K562 (cell line): ENCODE results near the gene COX7A1. TPM values are rescaled to one million over a fixed set of nuclear protein-coding genes. Genes with fewer than 3 reads are reported as not detected.
A peak's percentile ranks its signal among the peaks of the same experiment; 100 is the strongest.

Source experiments
- ATAC-seq: fragments of 200-7000 bp; cut with Tn5 transposase; 3 replicates; pipeline ENCODE4 v1.9.1; 2020; ENCODE audit warnings: moderate library complexity
- BruUV-seq: library from RNA; stranded (reverse); fragments of 400-500 nt; replicated peaks from 2 replicates; lab custom pipeline; 2021; lab: Mats Ljungman, UMichigan
- CTCF ChIA-PET: fragments of 300-600 bp; formaldehyde crosslinking; extraction: SDS; loops from one replicate; lab custom pipeline; 2021; ENCODE audit warnings: low intra/inter-chr PET ratio; lab: Yijun Ruan, JAX
- POLR2A ChIA-PET: fragments of 300-600, 350-650 bp; sonication (Branson Sonifier 250); formaldehyde crosslinking; extraction: SDS; loops from one replicate; lab custom pipeline; 2021; ENCODE audit warnings: antibody characterized with exemption, inconsistent platforms; lab: Yijun Ruan, JAX
- DNase-seq, 4 experiments: peaks; one replicate each; pipeline versions ENCODE4 v3.0.0 to v3.0.0-alpha.2; 2011 to 2018; ENCODE audit warnings: low spot score in 3 of 4, mixed read lengths in 3 of 4; ENCODE audit errors: extremely low read depth in 1 of 4
- FAIRE-seq: peaks from 2 replicates; lab custom pipeline; 2011; peaks lifted over from hg19 to GRCh38; lab: Jason Lieb, UNC
- H2AFZ ChIP-seq: 2 replicates; pipeline ENCODE4 v1.6.0; 2011; ENCODE audit warnings: low read depth, low read length, control low read depth, inconsistent platforms
- H3K27ac ChIP-seq: fragments of 200-600 bp; 3 replicates; pipeline ENCODE4 v1.8.0; 2011; ENCODE audit warnings: low read depth, mild to moderate bottlenecking, control low read depth, inconsistent platforms, low read length, moderate library complexity, mixed read lengths; ENCODE audit errors: extremely low read depth
- H3K27me3 ChIP-seq, 2 experiments: fragments of 300-600 bp in 1 of 2; 2 replicates in 1 of 2; 3 replicates in 1 of 2; pipeline versions ENCODE4 v1.6.0 to v1.8.0; 2011; ENCODE audit warnings: inconsistent platforms in 2 of 2, low read length in 2 of 2, mild to moderate bottlenecking in 1 of 2, mixed read lengths in 1 of 2, moderate library complexity in 1 of 2; ENCODE audit not compliant: control insufficient read depth in 2 of 2, insufficient read depth in 2 of 2
- H3K36me3 ChIP-seq: fragments of 300-600 bp; 3 replicates; pipeline ENCODE4 v1.8.0; 2011; ENCODE audit warnings: mild to moderate bottlenecking, low read length, inconsistent platforms; ENCODE audit not compliant: control insufficient read depth, insufficient read depth
- H3K4me1 ChIP-seq, 2 experiments: fragments of 200-600 bp in 1 of 2; replicated peaks in 1 of 2; 2 replicates in 1 of 2; 3 replicates in 1 of 2; pipeline versions ENCODE4 v1.5.1 to v1.8.0; 2011; ENCODE audit warnings: inconsistent platforms in 2 of 2, low read length in 2 of 2, mild to moderate bottlenecking in 1 of 2, mixed read lengths in 1 of 2, moderate library complexity in 1 of 2; ENCODE audit not compliant: control insufficient read depth in 2 of 2, insufficient read depth in 2 of 2
- H3K4me2 ChIP-seq: 2 replicates; pipeline ENCODE4 v1.6.1; 2011; ENCODE audit warnings: low read length, control low read depth, inconsistent platforms, mixed read lengths; ENCODE audit not compliant: insufficient read depth
- H3K4me3 ChIP-seq: fragments of 200-600 bp; sonication (generic), shearing (Covaris generic); 2 replicates; pipeline ENCODE4 v1.5.1; 2016; ENCODE audit warnings: control low read depth, inconsistent platforms
- H3K79me2 ChIP-seq: fragments of 200-600 bp; 3 replicates; pipeline ENCODE4 v1.8.0; 2011; ENCODE audit warnings: low read length, inconsistent platforms; ENCODE audit not compliant: control insufficient read depth, insufficient read depth
- H3K9ac ChIP-seq, 2 experiments: 2 replicates each; pipeline versions ENCODE4 v1.6.0 to v1.6.1; 2011; ENCODE audit warnings: low read depth in 2 of 2, low read length in 2 of 2, control low read depth in 1 of 2, inconsistent platforms in 1 of 2, mild to moderate bottlenecking in 1 of 2, mixed read lengths in 1 of 2; ENCODE audit not compliant: insufficient read depth in 1 of 2
- H3K9me1 ChIP-seq: one replicate; pipeline ENCODE4 v1.6.0; 2011; ENCODE audit warnings: inconsistent platforms, mild to moderate bottlenecking, low read length, moderate library complexity; ENCODE audit not compliant: control insufficient read depth, insufficient read depth
- H3K9me3 ChIP-seq: replicated peaks from 2 replicates; pipeline ENCODE4 v1.5.1; 2011; ENCODE audit warnings: low read depth, low read length, inconsistent platforms; ENCODE audit not compliant: control insufficient read depth, insufficient read depth
- H4K20me1 ChIP-seq: replicated peaks from 2 replicates; pipeline ENCODE4 v1.6.1; 2011; ENCODE audit warnings: low read length, inconsistent platforms, mixed read lengths; ENCODE audit not compliant: control insufficient read depth, insufficient read depth
- DACH1 ChIP-seq: fragments of 450-650 bp; IDR thresholded peaks from 2 replicates; pipeline ENCODE4 v1.6.1; 2018; ENCODE audit not compliant: partially characterized antibody
- GABPB1 ChIP-seq: sonication (generic); formaldehyde crosslinking; IDR thresholded peaks from 2 replicates; pipeline ENCODE4 v1.8.0; 2022; ENCODE audit warnings: mild to moderate bottlenecking, missing genetic modification reagents
- OTX1 ChIP-seq: fragments of 450-650 bp; formaldehyde crosslinking; IDR thresholded peaks from 2 replicates; pipeline ENCODE4 v1.4.0; 2022; ENCODE audit warnings: mild to moderate bottlenecking
- SIN3A ChIP-seq, 2 experiments: fragments of 150-350 bp in 1 of 2; IDR thresholded peaks; 2 replicates each; pipeline ENCODE4 v1.6.1; 2011 to 2016; ENCODE audit warnings: borderline replicate concordance in 2 of 2, low read depth in 2 of 2, low read length in 2 of 2, mild to moderate bottlenecking in 2 of 2, moderate library complexity in 2 of 2; ENCODE audit not compliant: control insufficient read depth in 1 of 2
- SMARCA4 ChIP-seq: fragments of 450-650 bp; IDR thresholded peaks from 2 replicates; pipeline ENCODE4 v1.6.1; 2016
- TEAD1 ChIP-seq, 2 experiments: fragments of 450-650 bp in 1 of 2; sonication (generic) in 1 of 2; formaldehyde crosslinking; IDR thresholded peaks; 2 replicates each; pipeline versions ENCODE4 v1.4.0 to v1.8.0; 2020 to 2022; ENCODE audit warnings: mild to moderate bottlenecking in 2 of 2, missing genetic modification reagents in 1 of 2
- TEAD4 ChIP-seq, 2 experiments: sonication (generic) in 1 of 2; formaldehyde crosslinking in 1 of 2; IDR thresholded peaks; 2 replicates each; pipeline versions ENCODE4 v1.6.1 to v1.8.0; 2012 to 2022; ENCODE audit warnings: borderline replicate concordance in 1 of 2, inconsistent platforms in 1 of 2, low read length in 1 of 2, mild to moderate bottlenecking in 1 of 2, missing genetic modification reagents in 1 of 2
- USF1 ChIP-seq: sonication (generic); formaldehyde crosslinking; IDR thresholded peaks from 2 replicates; pipeline ENCODE4 v1.9.0; 2022; ENCODE audit warnings: mild to moderate bottlenecking, missing genetic modification reagents
- XRCC4 ChIP-seq: IDR thresholded peaks from one replicate; pipeline ENCODE4 v1.6.1; 2011; ENCODE audit not compliant: insufficient read depth, insufficient read length; ENCODE audit errors: extremely low read depth
- ZFX ChIP-seq: sonication (generic); formaldehyde crosslinking; IDR thresholded peaks from 2 replicates; pipeline ENCODE4 v1.8.0; 2022; ENCODE audit warnings: mild to moderate bottlenecking, missing genetic modification reagents, moderate library complexity
- WGBS: fragments of 100-300 bp; shearing (Covaris generic); methylation state at CpG from one replicate; pipeline ENCODE4 v1.1.6; 2016; ENCODE audit warnings: low coverage, mixed read lengths; ENCODE audit not compliant: insufficient coverage; ENCODE audit errors: missing lambda C conversion rate; 5-methylcytosine and 5-hydroxymethylcytosine counted together
- in situ Hi-C: fragments of 300-500 bp; cut with MboI; formaldehyde crosslinking; loops from 4 replicates; pipeline ENCODE4 v1.15.0; 2018; ENCODE audit warnings: inconsistent platforms, mixed read lengths
- intact Hi-C: fragments of 100-400 bp; cut with micrococcal nuclease; formaldehyde crosslinking; loops from 2 replicates; pipeline ENCODE4 v1.14.2; 2022
- polyA plus RNA-seq, 8 experiments: library from polyadenylated mRNA; depleted of rRNA in 4 of 8; stranded (reverse) in 5 of 8; unstranded in 3 of 8; fragments of >200 nt; fragmentation: Nextera tagmentation in 2 of 8; fragmentation: Illumina TruSeq in 1 of 8; extraction: Ambion mirVana in 2 of 8; extraction: Trizol in 1 of 8; gene quantifications; 2 replicates each; pipeline versions ENCODE4 v1.2.1 to v1.2.3, GENCODE V29; 2011 to 2014; ENCODE audit warnings: inconsistent platforms in 1 of 8, missing spikeins in 1 of 8
- total RNA-seq, 7 experiments: library from RNA; depleted of rRNA in 6 of 7; stranded (reverse); fragments of >200 nt in 6 of 7; fragmentation: Illumina TruSeq in 2 of 7; extraction: Trizol in 2 of 7; gene quantifications; 2 replicates each; pipeline versions ENCODE4 v1.2.1 to v1.2.3, GENCODE V29; 2011 to 2021; ENCODE audit warnings: low replicate concordance in 1 of 7
- TF ChIP-seq, protein P1 (sequence below), 2 experiments: fragments of 450-650 bp in 1 of 2; sonication (generic) in 1 of 2; formaldehyde crosslinking in 1 of 2; IDR thresholded peaks in 1 of 2; conservative IDR thresholded peaks in 1 of 2; 2 replicates each; pipeline versions ENCODE4 v1.6.1 to v1.8.1; 2016 to 2023; ENCODE audit warnings: mild to moderate bottlenecking in 2 of 2, moderate library complexity in 2 of 2, inconsistent platforms in 1 of 2, missing genetic modification reagents in 1 of 2
- TF ChIP-seq, protein P2 (sequence below): fragments of 250-450 bp; sonication (Bioruptor Pico); IDR thresholded peaks from 2 replicates; pipeline ENCODE4 v1.8.0; 2021; ENCODE audit warnings: moderate library complexity, mild to moderate bottlenecking, inconsistent platforms

Gene COX7A1
- total and polyA plus RNA-seq, 9 of the 15 experiments (the other 6 are each of a cell fraction or from before 2014, with no cell fraction given) = 0.08 TPM; not detected in 8

DNA sequence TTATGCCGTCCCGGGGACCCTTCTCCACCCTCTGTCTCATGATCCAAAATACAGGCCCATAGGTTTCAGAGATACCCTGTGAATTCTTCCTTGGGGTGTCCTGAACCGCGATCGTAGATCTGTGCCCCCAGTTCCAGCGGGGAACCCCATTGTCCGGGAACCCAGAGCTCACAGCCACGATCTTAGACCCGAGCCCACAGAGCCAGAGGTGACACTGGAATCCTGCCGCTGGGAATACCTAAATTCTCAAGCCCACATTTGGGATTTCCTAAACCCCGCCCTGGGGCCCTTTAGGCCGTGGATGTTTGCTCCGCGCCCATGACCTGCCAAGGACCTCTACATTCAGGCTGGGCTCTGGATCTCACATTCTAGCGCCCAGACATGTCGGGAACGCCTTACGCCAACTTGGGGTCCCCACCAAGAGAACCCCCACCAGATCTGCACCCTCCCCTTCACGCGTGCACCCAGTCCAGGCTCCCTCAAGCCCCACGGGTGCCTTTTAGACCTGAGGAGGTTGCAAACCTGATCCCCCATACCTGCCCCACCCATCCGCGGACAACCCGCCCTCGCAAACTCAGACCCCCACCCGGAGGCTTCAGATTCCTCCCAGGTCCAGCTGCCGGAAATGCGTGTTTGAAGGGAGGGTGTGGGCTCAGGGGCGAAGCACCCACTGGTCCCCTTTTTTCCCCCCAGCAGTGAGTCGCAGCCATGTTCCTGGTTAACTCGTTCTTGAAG lies 11.8 kb downstream of the COX7A1 start:
- TSS peak; percentile 88 for BruUV-seq
- TF ChIP-seq, protein P1, sequence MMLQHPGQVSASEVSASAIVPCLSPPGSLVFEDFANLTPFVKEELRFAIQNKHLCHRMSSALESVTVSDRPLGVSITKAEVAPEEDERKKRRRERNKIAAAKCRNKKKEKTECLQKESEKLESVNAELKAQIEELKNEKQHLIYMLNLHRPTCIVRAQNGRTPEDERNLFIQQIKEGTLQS (IDR thresholded peaks at IDR 0.05) = no peak
- TF ChIP-seq, protein P1 (CRISPR knock-in tag; conservative IDR thresholded peaks at IDR 0.05) = 0 out of 2 replicates have a peak, but pooled peaks have one; percentile 60
- TF ChIP-seq SMARCA4 (0 out of 2 replicates have a peak, but pooled peaks have one; percentile 9), GABPB1 (peak; percentile 55; the same call in 1 of the 2 replicates), USF1 (CRISPR knock-in tag) (0 out of 2 replicates have a peak, but pooled peaks have one; percentile 14), SIN3A (IDR thresholded peaks at IDR 0.05; ENCODE audit: borderline replicate concordance in 2 of 2, control insufficient read depth in 1 of 2, low read depth in 2 of 2, low read length in 2 of 2) (peak in 1 of 2 experiments; percentile 80; a peak in 1 of 4 replicates), TEAD1 (CRISPR knock-in tag; IDR thresholded peaks at IDR 0.05) (0 out of 4 replicates have a peak, but pooled peaks of 1 of the 2 experiments have one; percentile 65), DACH1 (peak; percentile 62), OTX1 (CRISPR knock-in tag) (peak; percentile 6; the same call in 1 of the 2 replicates), ZFX (CRISPR knock-in tag) (peak; percentile 67; the same call in 1 of the 2 replicates), XRCC4 (no peak), TEAD4 (IDR thresholded peaks at IDR 0.05; ENCODE audit: low read length) (0 out of 2 replicates have a peak, but pooled peaks have one; percentile 15), TEAD4 (CRISPR knock-in tag; IDR thresholded peaks at IDR 0.05; ENCODE audit: borderline replicate concordance) (no peak)
- TF ChIP-seq, protein P2, sequence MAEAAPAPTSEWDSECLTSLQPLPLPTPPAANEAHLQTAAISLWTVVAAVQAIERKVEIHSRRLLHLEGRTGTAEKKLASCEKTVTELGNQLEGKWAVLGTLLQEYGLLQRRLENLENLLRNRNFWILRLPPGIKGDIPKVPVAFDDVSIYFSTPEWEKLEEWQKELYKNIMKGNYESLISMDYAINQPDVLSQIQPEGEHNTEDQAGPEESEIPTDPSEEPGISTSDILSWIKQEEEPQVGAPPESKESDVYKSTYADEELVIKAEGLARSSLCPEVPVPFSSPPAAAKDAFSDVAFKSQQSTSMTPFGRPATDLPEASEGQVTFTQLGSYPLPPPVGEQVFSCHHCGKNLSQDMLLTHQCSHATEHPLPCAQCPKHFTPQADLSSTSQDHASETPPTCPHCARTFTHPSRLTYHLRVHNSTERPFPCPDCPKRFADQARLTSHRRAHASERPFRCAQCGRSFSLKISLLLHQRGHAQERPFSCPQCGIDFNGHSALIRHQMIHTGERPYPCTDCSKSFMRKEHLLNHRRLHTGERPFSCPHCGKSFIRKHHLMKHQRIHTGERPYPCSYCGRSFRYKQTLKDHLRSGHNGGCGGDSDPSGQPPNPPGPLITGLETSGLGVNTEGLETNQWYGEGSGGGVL (CRISPR knock-in tag) = no peak

More for the DNA sequence above, 11.8 kb downstream of the COX7A1 start:
- Histone ChIP-seq H3K9me3 (no peaks in the 10 kb centered on the region), H3K79me2 (peaks cover 26% of the 10 kb centered on the region), H3K4me3 (peak overlapping the region; percentile 95), H3K9ac (peak overlapping the region; percentile 98 to 99), H3K9me1 (peaks cover 8% of the 10 kb centered on the region), H4K20me1 (peaks cover 11% of the 10 kb centered on the region), H3K36me3 (peaks cover 34% of the 10 kb centered on the region), H3K4me2 (peak overlapping the region; percentile 96), H3K27ac (peak overlapping the region; percentile 99), H2AFZ (peak overlapping the region; percentile 69), H3K4me1 (peaks cover 13 to 37% of the 10 kb centered on the region in 2 experiments), H3K27me3 (no peaks in the 10 kb centered on the region)
- WGBS = 2% methylated on average over 20 of the region's 31 CpGs
- DNase-seq (peak in 3 of 4 experiments; percentile 59 to 87 (median 83)), ATAC-seq (peak; percentile 56), FAIRE-seq (no peak)
- intact Hi-C loops (no loop called here), in situ Hi-C loops (no loop called here)
- POLR2A ChIA-PET = interaction anchor here (0.6 to 2.1 kb wide), 6 partner anchors 11 to 1984 kb away, joined by 3 to 9 read pairs (median 3); no protein-coding TSS in a partner anchor
- CTCF ChIA-PET = no interaction called here
